ENCODE measurements around the gene FEN1. TPM values are rescaled to one million over a fixed set of nuclear protein-coding genes. Genes with fewer than 3 reads are reported as not detected.

FEN1 gene
- total and polyA plus RNA-seq, 2 of the 13 experiments (the other 11 are each of a cell fraction or from before 2014, with no cell fraction given) = 12.4 to 102 TPM

DNA sequence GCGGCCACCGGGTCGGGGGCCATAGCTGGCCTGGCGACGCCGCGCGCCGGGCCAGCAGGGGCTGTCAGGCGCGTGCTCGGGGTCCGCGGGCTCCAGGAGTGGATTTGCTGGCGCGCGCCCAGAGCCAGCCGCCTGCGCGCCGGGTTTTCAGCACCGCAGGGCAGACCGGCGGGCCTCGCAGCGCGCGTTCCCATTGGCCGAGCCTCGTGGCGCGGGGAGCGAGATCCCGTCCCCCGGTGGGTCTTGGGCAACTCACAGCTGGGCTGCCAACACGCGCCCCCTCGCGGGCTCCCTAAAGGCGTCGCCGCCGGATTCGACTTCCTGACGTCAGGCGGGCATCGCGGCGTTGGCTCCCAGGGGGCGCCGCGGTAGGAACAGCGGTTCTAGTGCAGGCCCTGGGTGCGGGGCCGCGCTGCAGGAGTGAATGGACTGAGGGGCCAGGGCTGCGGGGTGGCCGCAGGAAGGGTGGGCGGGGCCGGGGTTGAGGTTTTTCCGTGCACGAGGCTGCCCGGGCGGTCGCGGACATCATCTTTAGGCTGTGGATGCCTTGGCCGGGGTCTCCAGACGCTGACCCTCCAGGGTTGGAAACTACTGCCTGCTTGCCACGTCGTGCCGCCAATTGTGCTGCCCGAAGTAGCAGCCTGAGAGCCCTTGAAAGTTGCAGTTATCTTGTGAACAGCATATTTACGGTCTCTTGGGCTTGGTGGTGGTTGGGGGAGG lies 24.2 kb downstream of the FEN1 start, which contains the start of gene FADS1 (continued):
- TF ChIP-seq, protein P1, sequence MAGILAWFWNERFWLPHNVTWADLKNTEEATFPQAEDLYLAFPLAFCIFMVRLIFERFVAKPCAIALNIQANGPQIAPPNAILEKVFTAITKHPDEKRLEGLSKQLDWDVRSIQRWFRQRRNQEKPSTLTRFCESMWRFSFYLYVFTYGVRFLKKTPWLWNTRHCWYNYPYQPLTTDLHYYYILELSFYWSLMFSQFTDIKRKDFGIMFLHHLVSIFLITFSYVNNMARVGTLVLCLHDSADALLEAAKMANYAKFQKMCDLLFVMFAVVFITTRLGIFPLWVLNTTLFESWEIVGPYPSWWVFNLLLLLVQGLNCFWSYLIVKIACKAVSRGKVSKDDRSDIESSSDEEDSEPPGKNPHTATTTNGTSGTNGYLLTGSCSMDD (CRISPR knock-in tag; IDR thresholded peaks at IDR 0.05) = no peak
- TF ChIP-seq, protein P2, sequence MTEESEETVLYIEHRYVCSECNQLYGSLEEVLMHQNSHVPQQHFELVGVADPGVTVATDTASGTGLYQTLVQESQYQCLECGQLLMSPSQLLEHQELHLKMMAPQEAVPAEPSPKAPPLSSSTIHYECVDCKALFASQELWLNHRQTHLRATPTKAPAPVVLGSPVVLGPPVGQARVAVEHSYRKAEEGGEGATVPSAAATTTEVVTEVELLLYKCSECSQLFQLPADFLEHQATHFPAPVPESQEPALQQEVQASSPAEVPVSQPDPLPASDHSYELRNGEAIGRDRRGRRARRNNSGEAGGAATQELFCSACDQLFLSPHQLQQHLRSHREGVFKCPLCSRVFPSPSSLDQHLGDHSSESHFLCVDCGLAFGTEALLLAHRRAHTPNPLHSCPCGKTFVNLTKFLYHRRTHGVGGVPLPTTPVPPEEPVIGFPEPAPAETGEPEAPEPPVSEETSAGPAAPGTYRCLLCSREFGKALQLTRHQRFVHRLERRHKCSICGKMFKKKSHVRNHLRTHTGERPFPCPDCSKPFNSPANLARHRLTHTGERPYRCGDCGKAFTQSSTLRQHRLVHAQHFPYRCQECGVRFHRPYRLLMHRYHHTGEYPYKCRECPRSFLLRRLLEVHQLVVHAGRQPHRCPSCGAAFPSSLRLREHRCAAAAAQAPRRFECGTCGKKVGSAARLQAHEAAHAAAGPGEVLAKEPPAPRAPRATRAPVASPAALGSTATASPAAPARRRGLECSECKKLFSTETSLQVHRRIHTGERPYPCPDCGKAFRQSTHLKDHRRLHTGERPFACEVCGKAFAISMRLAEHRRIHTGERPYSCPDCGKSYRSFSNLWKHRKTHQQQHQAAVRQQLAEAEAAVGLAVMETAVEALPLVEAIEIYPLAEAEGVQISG (CRISPR knock-in tag; IDR thresholded peaks at IDR 0.05) = peak; percentile 74; the same call in 1 of the 2 replicates
- TF ChIP-seq FLYWCH1 (CRISPR knock-in tag; IDR thresholded peaks at IDR 0.05) (no peak), KDM5A (IDR thresholded peaks at IDR 0.05; ENCODE audit: borderline replicate concordance, low read length) (no peak; the same call in 1 of the 2 replicates), ZNF44 (CRISPR knock-in tag; IDR thresholded peaks at IDR 0.05) (no peak), ZFX (CRISPR knock-in tag; IDR thresholded peaks at IDR 0.05; ENCODE audit: low read depth) (peak; percentile 89), KMT2B (CRISPR knock-in tag; IDR thresholded peaks at IDR 0.05) (peak; percentile 71; the same call in 1 of the 2 replicates), GTF3A (CRISPR knock-in tag; conservative IDR thresholded peaks at IDR 0.05) (no peak; the same call in 1 of the 2 replicates), ZNF577 (CRISPR knock-in tag; IDR thresholded peaks at IDR 0.05; ENCODE audit: borderline replicate concordance, low read depth) (peak; percentile 62; the same call in 1 of the 2 replicates), ZNF432 (CRISPR knock-in tag; IDR thresholded peaks at IDR 0.05; ENCODE audit: borderline replicate concordance) (no peak), ZNF619 (CRISPR knock-in tag; IDR thresholded peaks at IDR 0.05) (no peak; the same call in 1 of the 2 replicates), ZNF652 (CRISPR knock-in tag; IDR thresholded peaks at IDR 0.05; ENCODE audit: borderline replicate concordance, low read depth) (no peak), RNF2 (conservative IDR thresholded peaks at IDR 0.05; ENCODE audit: low read depth) (peak; percentile 84)
- TF ChIP-seq, protein P3, sequence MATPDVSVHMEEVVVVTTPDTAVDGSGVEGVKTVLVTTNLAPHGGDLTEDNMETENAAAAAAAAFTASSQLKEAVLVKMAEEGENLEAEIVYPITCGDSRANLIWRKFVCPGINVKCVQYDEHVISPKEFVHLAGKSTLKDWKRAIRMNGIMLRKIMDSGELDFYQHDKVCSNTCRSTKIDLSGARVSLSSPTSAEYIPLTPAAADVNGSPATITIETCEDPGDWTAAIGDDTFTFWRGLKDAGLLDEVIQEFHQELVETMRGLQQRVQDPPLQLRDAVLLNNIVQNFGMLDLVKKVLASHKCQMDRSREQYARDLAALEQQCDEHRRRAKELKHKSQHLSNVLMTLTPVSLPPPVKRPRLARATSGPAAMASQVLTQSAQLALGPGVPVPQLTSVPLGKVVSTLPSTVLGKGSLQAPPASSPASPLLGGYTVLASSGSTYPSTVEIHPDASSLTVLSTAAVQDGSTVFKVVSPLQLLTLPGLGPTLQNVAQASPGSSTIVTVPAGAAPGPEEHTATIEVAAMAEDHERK (CRISPR knock-in tag; IDR thresholded peaks at IDR 0.05; ENCODE audit: low read depth) = no peak
- TF ChIP-seq, protein P4, sequence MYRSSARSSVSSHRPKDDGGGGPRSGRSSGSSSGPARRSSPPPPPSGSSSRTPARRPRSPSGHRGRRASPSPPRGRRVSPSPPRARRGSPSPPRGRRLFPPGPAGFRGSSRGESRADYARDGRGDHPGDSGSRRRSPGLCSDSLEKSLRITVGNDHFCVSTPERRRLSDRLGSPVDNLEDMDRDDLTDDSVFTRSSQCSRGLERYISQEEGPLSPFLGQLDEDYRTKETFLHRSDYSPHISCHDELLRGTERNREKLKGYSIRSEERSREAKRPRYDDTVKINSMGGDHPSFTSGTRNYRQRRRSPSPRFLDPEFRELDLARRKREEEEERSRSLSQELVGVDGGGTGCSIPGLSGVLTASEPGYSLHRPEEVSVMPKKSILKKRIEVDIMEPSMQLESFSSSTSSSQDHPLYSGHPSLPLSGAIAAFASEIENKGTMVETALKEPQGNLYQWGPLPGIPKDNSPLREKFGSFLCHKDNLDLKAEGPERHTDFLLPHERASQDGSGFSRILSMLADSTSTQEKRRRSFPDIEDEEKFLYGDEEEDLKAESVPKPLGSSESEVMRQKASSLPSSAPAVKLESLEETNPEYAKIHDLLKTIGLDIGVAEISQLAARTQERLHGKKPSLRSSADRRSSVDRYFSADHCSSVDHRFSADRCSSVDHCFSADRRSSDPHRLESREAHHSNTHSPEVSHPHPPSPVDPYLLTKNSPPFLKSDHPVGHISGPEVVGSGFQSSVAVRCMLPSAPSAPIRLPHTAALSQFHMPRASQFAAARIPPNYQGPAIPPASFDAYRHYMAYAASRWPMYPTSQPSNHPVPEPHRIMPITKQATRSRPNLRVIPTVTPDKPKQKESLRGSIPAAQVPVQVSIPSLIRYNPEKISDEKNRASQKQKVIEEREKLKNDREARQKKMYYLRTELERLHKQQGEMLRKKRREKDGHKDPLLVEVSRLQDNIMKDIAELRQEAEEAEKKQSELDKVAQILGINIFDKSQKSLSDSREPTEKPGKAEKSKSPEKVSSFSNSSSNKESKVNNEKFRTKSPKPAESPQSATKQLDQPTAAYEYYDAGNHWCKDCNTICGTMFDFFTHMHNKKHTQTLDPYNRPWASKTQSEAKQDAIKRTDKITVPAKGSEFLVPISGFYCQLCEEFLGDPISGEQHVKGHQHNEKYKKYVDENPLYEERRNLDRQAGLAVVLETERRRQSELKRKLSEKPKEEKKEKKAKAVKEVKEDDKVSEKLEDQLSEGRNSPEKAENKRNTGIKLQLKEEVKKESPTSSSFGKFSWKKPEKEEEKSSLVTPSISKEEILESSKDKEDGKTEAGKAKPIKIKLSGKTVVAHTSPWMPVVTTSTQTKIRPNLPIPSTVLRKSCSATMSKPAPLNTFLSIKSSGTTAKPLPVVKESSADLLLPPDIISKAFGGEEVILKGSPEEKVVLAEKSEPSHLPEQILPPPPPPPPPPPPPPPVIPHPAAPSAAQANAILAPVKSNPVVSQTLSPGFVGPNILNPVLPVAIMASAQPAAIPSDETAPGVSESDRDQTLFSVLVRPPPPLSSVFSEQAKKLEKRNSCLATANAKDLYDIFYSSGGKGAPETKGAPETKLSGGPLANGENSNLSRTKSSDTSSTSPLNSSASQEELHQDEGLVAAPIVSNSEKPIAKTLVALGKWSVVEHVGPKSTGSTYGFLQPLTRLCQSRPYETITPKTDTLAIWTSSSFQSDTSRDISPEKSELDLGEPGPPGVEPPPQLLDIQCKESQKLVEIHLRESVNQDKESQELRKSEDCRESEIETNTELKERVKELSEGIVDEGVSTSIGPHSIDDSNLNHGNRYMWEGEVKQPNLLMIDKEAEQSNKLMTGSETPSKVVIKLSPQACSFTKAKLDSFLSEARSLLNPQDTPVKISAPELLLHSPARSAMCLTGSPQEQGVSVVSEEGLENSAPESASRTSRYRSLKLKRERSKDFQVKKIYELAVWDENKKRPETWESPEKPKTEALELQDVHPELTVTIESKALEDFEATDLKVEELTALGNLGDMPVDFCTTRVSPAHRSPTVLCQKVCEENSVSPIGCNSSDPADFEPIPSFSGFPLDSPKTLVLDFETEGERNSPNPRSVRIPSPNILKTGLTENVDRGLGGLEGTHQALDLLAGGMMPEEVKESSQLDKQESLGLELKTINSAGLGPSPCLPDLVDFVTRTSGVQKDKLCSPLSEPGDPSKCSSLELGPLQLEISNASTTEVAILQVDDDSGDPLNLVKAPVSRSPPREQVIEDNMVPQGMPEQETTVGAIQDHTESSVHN (CRISPR knock-in tag; IDR thresholded peaks at IDR 0.05) = peak; percentile 87; the same call in 1 of the 2 replicates
